ENCODE measurements around the gene CAPN5.
"Not testable (repeated sequence)": the region's sequence is repeated elsewhere in the genome, so short reads cannot be mapped to it uniquely, and the experiment has no call there.

Gene CAPN5

DNA sequence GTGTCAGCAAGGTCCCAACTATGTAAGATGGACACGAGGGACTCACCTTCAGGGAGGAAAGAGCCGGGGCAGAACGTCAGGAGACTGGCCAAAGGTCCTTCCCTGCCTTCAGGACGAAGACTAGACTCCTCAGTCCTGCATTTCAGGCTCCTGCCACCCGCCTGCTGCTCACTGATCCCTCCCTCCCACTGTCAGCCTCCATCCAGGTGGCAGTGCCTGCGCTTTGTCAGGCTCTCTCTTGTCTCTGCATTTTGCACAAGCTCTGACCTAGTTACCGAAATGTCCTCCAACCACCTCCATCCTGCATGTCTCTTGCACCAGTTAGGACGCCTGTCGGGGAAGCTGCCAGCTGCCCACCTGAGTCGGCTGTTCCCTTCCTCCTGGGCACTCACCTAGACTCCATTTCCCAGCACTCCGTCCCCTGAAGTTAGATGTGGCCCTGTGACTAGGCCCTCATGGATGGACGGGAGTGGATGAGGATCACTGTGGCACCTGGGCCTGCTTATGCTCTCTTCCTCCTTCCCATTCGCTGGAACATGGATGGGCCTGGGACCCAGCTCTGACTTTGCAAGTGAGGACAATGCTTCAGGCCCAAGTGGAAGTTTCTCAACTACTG is 24.6 kb upstream of the CAPN5 start:
- DNase-seq (ENCODE audit: low read depth in 2 of 2): no peak

- no peak for DNase-seq (ENCODE audit: low read depth in 2 of 2)
Observed at GRCh38 chr11:77044356-77044755, 22.4 kb upstream of the CAPN5 start.

DNA sequence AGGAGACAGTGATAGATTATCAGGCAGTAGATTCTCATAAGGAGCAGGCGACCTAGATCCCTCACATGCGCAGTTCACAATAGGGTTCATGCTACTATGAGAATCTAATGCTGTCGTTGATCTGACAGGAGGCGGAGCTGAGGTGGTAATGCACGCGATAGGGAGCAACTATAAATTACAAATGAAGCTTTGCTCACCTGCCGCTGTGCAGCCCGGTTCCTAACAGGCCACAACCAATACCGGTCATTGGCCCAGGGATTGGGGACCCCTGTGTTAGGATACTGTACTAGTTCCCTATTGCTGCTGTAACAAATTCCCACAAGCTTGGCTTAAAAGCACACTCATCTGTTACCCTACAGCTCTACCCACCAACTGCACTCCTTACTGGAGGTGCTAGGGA is 21.9 kb upstream of the CAPN5 start:
- no peak for DNase-seq (ENCODE audit: low read depth in 2 of 2)

GRCh38 chr11:77046060-77046501 is 20.7 kb upstream of the CAPN5 start:
- no peak for DNase-seq (ENCODE audit: low read depth in 2 of 2)

- DNase-seq (ENCODE audit: low read depth in 2 of 2): peak; percentile 65 to 76
Observed at GRCh38 chr11:77047007-77047927, 19.5 kb upstream of the CAPN5 start.

- DNase-seq (ENCODE audit: low read depth in 2 of 2): not testable (repeated sequence)
Observed at GRCh38 chr11:77047928-77048446, 18.8 kb upstream of the CAPN5 start.

DNA sequence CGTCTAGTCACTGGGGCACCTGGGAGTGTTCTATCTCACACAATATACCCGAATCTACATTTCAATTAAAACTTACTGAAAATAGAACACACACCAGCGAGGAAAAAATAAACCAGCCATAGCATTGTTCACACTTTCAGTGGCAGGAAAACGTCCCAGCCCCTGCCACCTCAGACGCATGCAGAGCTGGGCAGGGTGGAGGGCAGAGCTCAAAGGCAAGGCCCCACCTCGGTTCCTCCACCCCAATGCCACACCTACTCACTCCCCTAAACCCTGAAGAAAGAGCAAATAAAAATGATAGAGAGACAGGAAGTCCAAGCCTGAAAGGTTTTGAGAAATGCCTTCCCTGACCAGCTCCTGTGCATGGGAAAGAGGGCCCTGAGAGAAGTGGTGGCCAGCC is 17.7 kb upstream of the CAPN5 start:
- DNase-seq (ENCODE audit: low read depth in 2 of 2): no peak

GRCh38 chr11:77051511-77051910 is 15.3 kb upstream of the CAPN5 start:
- DNase-seq (ENCODE audit: low read depth in 2 of 2): no peak

- no peak for DNase-seq (ENCODE audit: low read depth in 2 of 2)
Observed at GRCh38 chr11:77052518-77052917, 14.3 kb upstream of the CAPN5 start.

DNA sequence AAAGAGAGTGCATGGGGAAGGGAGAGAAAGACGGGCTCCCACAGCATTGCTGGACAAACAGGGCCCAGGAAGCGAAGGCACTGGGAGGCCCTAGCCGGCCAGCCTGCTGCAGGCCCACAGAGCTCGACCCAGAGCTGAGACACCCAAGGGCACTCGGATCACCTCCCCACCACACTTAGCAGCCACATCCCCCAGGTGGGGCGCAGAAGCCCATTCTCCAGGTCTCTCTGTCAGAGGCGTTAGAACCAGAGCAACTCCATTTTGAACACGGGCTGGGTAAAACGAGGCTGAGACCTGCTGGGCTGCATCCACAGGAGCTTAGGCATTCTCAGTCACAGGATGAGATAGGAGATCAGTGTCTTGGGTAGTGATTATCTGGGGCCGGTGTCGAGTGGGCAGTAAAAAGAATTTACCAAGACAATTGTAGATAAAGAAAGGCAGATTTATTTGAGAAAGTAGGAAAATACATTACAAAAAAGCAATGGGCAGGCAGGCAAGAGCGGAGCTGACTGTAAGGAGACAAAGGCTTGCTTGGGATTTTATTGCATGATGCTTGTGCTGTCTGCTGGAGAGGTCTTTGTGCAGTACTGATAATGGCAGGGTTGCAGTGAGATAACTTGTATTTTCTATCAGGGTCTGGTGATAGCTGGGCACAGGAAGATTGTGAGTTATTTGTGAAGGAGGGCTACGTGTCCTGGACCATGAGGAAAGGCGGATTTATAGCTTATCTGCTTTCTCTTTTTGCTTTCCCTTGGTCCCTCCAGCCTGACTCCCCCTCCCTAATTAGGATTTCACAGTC is 13.4 kb upstream of the CAPN5 start:
- no peak for DNase-seq (ENCODE audit: low read depth in 2 of 2)

- DNase-seq (ENCODE audit: low read depth in 2 of 2): no peak
Observed at GRCh38 chr11:77054084-77054483, 12.7 kb upstream of the CAPN5 start.

DNA sequence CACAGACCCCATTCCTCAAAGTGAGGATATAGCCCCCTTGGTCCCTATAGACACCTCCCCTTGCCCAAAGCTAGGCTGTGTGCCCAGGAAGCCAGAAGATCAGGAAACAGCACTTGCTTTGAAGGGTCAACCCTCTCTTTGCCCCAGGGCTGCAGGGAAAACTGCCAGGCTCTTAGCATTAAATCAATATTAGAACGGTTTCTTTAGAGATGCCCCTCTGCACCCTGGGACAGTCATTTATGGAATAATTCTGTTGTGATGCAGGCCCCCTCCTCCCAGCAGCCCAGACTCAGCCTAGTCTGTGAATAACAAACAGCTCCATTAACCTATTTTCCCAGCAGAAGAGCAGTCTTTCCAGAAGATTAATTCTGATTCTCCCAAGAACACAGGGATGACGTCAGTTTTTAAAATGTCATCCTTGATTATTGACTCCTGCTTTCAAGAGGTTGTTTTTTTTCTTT is 11.6 kb upstream of the CAPN5 start:
- DNase-seq (ENCODE audit: low read depth in 2 of 2): no peak

GRCh38 chr11:77055913-77056312 is 10.9 kb upstream of the CAPN5 start:
- no peak for DNase-seq (ENCODE audit: low read depth in 2 of 2)

GRCh38 chr11:77056814-77057402 is 9.9 kb upstream of the CAPN5 start:
- DNase-seq (ENCODE audit: low read depth in 2 of 2): no peak

GRCh38 chr11:77057938-77058474 is 8.8 kb upstream of the CAPN5 start:
- DNase-seq (ENCODE audit: low read depth in 2 of 2): no peak

GRCh38 chr11:77058900-77059299 is 7.9 kb upstream of the CAPN5 start:
- no peak for DNase-seq (ENCODE audit: low read depth in 2 of 2)

DNA sequence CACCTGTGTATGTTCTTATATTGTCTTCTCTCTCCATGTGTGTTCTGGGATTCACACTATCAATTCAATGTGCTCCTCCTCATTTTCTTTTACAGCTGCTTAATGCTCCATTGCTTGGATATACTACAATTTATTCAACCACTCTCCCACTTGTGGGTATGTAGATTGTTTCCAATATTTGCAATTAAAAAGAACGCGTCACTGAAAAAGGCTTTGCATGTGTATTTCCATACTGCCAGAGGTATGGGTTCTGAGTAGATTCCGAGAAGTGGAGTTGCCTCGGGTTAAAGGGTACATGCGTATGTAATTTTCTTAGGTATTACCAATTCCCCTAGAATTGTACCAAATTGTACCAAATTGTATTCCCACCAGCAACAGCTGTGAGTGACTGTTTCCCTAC is 7.0 kb upstream of the CAPN5 start:
- DNase-seq (ENCODE audit: low read depth in 2 of 2): no peak

DNA sequence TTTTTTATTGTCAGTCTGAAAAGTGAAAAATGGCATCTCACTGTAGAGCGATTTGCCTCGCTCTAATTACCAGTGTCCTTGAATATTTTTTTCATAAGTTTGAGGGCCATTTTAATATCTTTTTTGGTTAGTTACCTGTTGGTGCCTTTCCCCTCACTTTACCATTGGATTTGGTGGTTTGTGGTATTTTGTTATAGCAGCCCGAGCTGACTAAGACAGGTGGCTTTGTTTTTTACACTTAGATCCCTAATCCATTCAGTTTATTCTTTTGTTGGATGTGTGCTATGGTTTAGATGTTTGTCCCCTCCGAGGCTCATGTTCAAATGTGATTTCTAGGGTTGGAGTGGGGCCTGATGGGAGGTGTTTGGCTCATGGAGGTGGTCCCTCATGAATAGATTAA is 6.5 kb upstream of the CAPN5 start:
- no peak for DNase-seq (ENCODE audit: low read depth in 2 of 2)

- not testable (repeated sequence) for DNase-seq (ENCODE audit: low read depth in 2 of 2)
Observed at GRCh38 chr11:77061258-77061657, 5.5 kb upstream of the CAPN5 start.

GRCh38 chr11:77062924-77063323 is 3.8 kb upstream of the CAPN5 start:
- no peak for DNase-seq (ENCODE audit: low read depth in 2 of 2)

DNA sequence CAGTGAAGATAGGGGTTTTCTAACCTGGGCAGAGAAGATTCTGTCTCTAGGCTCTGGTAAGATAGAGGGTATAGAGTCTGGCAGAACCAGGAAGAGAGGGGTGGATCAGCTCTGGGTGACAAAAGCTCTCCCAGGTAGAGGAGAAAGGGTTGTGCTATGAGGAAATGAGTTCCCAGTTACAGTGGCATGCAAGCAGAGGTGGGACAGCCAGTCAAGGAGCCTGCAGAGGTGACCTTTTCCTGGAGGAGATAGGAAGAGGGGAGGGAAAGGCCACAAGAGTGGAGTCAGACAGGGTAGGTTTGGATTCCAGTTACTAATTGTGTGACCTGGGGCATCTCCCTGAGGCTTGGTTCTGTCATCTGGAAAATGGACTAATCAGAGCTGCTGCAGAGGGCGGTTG is 3.4 kb upstream of the CAPN5 start:
- DNase-seq (ENCODE audit: low read depth in 2 of 2): no peak
